ENCODE results near the gene PLCXD1. TPM values are rescaled to one million over a fixed set of nuclear protein-coding genes. Genes with fewer than 3 reads are reported as not detected.
"Not testable (repeated sequence)": the region's sequence is repeated elsewhere in the genome, so short reads cannot be mapped to it uniquely, and the experiment has no call there.

Gene PLCXD1
- total RNA-seq, 1 donor from 2014 or later: 34.4 TPM

- intact Hi-C loops (cut with DNase I): no loop called here
- peaks cover 9% of the 10 kb centered on the region for H3K4me1 ChIP-seq
- no peak overlapping the region for H3K4me3 ChIP-seq
- peak; percentile 48 for DNase-seq
- peaks cover 12% of the 10 kb centered on the region for H3K27me3 ChIP-seq
- no peak overlapping the region for H3K27ac ChIP-seq
- no peak for ATAC-seq
- TF ChIP-seq, protein P1, sequence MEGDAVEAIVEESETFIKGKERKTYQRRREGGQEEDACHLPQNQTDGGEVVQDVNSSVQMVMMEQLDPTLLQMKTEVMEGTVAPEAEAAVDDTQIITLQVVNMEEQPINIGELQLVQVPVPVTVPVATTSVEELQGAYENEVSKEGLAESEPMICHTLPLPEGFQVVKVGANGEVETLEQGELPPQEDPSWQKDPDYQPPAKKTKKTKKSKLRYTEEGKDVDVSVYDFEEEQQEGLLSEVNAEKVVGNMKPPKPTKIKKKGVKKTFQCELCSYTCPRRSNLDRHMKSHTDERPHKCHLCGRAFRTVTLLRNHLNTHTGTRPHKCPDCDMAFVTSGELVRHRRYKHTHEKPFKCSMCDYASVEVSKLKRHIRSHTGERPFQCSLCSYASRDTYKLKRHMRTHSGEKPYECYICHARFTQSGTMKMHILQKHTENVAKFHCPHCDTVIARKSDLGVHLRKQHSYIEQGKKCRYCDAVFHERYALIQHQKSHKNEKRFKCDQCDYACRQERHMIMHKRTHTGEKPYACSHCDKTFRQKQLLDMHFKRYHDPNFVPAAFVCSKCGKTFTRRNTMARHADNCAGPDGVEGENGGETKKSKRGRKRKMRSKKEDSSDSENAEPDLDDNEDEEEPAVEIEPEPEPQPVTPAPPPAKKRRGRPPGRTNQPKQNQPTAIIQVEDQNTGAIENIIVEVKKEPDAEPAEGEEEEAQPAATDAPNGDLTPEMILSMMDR (IDR thresholded peaks at IDR 0.05): no peak
- no peaks in the 10 kb centered on the region for H3K36me3 ChIP-seq
- no peaks in the 10 kb centered on the region for H3K9me3 ChIP-seq
These were observed 48.2 kb downstream of the PLCXD1 start for GRCh38 chrX:329291-329910.

DNA sequence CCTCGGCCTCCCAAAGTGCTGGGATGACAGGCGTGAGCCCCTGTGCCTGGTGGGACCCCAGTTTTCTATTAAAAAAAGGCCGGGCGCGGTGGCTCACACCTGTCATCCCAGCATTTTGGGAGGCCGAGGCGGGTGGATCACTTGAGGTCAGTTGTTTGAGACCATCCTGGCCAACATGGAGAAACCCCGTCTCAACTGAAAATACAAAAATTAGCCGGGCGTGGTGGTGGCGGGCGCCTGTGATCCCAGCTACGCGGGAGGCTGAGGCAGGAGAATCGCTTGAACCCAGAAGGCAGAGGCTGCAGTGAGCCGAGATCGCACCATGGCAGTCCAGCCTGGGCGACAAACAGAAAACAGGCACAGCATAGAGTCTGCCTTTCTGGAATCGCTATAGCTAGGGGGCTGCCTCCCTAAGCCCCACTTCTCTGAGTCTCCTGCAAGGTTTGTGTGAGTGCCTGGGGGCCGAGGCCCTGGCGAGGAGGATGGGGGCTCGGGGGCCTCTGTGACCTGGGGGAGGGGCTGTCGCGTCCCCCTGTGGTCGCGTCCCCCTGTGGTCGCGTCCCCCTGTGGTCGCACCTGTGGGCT is 49.1 kb downstream of the PLCXD1 start:
- H3K4me1 ChIP-seq; intact Hi-C loops (cut with DNase I): not testable (repeated sequence)
- peak; percentile 56 for DNase-seq

DNA sequence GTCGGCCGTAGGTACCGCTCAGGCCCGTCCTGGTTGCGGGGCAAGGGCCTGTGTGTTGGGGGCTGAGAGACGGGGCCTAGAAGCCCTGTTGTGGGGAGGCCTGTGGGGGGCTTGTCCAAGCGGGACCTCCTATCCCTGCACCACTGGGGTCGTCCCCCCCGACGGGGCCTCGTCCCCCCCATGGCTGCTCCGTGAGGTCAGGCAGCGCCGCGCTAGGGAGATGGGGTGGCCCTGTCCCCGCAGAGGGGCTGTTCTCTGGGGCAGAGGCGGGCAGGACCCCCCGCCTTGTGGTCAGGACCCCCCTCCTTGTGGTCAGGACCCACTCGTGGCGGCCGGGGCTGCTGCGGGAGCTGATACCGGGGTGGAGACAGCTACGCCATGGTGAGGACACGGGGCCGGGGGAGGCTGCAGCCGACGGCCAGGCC is 49.6 kb downstream of the PLCXD1 start:
- DNase-seq: no peak
- H3K4me3 ChIP-seq: no peak overlapping the region

More for the DNA sequence above, 49.1 kb downstream of the PLCXD1 start:
- peaks cover 12% of the 10 kb centered on the region for H3K27me3 ChIP-seq
- not testable (repeated sequence) for H3K4me3 ChIP-seq, H3K27ac ChIP-seq, H3K36me3 ChIP-seq, H3K9me3 ChIP-seq, ATAC-seq

DNA sequence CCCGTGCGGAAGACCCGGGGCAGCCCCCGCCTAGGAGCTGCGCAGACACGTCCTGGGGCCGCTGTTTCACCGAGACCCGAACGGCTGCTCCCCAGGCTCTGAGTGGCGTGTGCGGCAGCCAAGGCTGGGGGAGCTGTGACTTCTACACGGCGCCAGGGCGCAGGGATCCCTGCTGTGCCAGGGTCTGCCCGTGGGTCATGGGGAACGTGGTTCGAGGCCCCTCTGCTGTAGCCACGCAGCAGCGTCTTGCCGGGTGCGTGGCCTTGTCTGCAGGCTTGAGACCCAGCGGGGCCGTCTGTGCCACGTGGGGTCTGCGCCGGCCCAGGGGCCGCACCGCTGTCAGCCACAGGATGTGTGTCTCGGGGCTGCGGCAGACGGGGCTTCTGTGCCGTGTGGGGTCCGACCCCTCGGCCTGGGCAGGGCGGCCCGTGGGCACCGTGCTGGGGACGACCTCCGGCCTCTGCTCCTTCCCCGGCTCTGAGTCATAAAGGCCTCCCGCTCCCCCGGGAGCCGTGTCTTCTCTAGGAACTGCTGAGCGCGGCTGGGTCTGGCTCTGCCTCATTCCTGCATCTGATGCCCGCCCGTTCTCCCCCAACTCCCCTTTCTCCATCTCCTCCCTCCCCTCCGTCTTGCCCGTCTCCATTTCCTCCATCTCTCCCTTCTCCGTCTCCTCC is 50.1 kb downstream of the PLCXD1 start:
- TF ChIP-seq, protein P1 (IDR thresholded peaks at IDR 0.05): no peak

More for the DNA sequence above, 49.6 kb downstream of the PLCXD1 start:
- Histone ChIP-seq H3K27ac (no peak overlapping the region), H3K9me3 (no peaks in the 10 kb centered on the region), H3K27me3 (peaks cover 12% of the 10 kb centered on the region), H3K4me1 (peaks cover 9% of the 10 kb centered on the region), H3K36me3 (no peaks in the 10 kb centered on the region)
- no peak for ATAC-seq
- intact Hi-C loops (cut with DNase I): no loop called here
- TF ChIP-seq, protein P1 (IDR thresholded peaks at IDR 0.05): no peak

DNA sequence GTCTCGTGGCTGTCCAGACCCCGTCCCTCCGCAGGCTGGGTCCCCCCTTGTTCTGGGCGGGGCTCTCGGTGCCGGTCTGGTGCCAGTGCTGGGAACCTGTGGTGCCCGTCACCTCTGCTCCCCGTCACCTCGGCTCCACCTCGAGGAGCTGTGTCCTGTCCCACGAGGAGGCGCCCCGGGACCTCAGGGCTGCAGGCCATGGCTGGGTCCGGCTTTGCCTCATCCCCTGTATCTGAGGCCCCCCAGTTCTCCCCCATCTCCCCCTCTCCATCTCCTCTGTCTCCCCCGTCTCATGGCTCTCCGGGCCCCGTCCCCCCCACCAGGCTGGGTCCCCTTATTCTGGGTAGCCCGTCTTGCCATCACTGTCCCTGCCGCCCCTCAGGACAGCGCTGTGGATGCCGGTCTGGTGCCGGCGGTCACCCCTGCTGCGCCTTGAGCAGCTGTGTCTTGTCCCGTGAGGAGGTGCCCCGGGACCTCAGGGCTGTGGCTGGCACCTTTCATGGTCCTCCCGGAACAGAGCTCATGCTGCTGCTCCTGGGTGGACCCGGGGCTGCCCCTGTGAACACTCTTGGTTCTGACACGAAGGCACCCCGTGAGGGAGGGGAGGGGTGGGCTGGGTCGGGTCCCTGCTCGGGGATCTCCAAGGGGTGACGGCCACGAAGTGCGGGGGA is 50.8 kb downstream of the PLCXD1 start:
- TF ChIP-seq, protein P1 (IDR thresholded peaks at IDR 0.05): no peak
- DNase-seq (peak; percentile 62), ATAC-seq (peak; percentile 4)
- Histone ChIP-seq H3K4me3 (no peak overlapping the region), H3K4me1 (peaks cover 9% of the 10 kb centered on the region), H3K36me3 (no peaks in the 10 kb centered on the region), H3K27ac (no peak overlapping the region), H3K27me3 (peaks cover 12% of the 10 kb centered on the region), H3K9me3 (no peaks in the 10 kb centered on the region)
- intact Hi-C loops (cut with DNase I): no loop called here

More for the DNA sequence above, 50.1 kb downstream of the PLCXD1 start:
- Histone ChIP-seq H3K36me3 (no peaks in the 10 kb centered on the region), H3K4me1 (peaks cover 9% of the 10 kb centered on the region), H3K9me3 (no peaks in the 10 kb centered on the region), H3K27me3 (peaks cover 12% of the 10 kb centered on the region), H3K27ac (no peak overlapping the region), H3K4me3 (peak overlapping the region; percentile 8)
- intact Hi-C loops (cut with DNase I): no loop called here
- ATAC-seq (peak; percentile 21), DNase-seq (peak; percentile 64)

GRCh38 chrX:332496-332860 is 51.3 kb downstream of the PLCXD1 start:
- DNase-seq: peak; percentile 51
- TF ChIP-seq, protein P1 (IDR thresholded peaks at IDR 0.05): no peak
- intact Hi-C loops (cut with DNase I): no loop called here
- H3K27me3 ChIP-seq: peaks cover 12% of the 10 kb centered on the region
- H3K27ac ChIP-seq: no peak overlapping the region
- no peak overlapping the region for H3K4me3 ChIP-seq
- no peak for ATAC-seq
- H3K4me1 ChIP-seq: peaks cover 9% of the 10 kb centered on the region
- H3K9me3 ChIP-seq: no peaks in the 10 kb centered on the region
- no peaks in the 10 kb centered on the region for H3K36me3 ChIP-seq

Data from upper lobe of right lung (tissue), 1 donor.